Lower leg skin (tissue), 3 donors: ENCODE results near the gene DNAH10.

ENCODE experiments used
- POLR2A ChIP-seq, 2 donors: fragments of 450-650 bp; IDR thresholded peaks; one replicate each; pipeline ENCODE4 v1.6.1; 2016 to 2017; ENCODE audit warnings: antibody characterized with exemption in 2 of 2, mild to moderate bottlenecking in 1 of 2, moderate library complexity in 1 of 2
- TF ChIP-seq, protein P1 (sequence below), 3 donors: fragments of 450-650 bp; IDR thresholded peaks; one replicate each; pipeline ENCODE4 v1.5.1; 2016; ENCODE audit warnings: antibody characterized with exemption in 3 of 3, mild to moderate bottlenecking in 3 of 3, moderate library complexity in 2 of 3

DNA sequence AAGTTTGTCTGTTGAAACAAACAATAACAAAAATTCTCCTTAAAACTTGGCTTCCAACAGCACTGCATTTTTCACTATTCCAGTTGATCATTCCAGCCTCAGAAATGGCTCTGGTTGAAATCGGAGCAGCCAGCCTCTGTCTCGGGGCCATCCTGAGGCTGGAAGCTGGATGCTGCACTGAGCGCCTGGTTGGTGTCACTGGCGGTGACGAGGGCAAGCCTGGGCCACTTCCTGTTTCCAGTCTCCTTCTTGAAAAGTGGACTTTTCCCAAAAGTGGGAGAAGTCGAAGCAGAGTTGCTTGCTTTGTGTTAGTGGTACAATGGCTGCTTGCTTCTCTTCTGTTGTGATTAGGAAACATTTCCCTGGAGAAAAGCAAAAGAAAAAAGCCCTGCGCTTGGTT, 161.8 kb downstream of the DNAH10 start:
- TF ChIP-seq, protein P1, sequence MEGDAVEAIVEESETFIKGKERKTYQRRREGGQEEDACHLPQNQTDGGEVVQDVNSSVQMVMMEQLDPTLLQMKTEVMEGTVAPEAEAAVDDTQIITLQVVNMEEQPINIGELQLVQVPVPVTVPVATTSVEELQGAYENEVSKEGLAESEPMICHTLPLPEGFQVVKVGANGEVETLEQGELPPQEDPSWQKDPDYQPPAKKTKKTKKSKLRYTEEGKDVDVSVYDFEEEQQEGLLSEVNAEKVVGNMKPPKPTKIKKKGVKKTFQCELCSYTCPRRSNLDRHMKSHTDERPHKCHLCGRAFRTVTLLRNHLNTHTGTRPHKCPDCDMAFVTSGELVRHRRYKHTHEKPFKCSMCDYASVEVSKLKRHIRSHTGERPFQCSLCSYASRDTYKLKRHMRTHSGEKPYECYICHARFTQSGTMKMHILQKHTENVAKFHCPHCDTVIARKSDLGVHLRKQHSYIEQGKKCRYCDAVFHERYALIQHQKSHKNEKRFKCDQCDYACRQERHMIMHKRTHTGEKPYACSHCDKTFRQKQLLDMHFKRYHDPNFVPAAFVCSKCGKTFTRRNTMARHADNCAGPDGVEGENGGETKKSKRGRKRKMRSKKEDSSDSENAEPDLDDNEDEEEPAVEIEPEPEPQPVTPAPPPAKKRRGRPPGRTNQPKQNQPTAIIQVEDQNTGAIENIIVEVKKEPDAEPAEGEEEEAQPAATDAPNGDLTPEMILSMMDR (IDR thresholded peaks at IDR 0.05) = no peak
- no peak for TF ChIP-seq POLR2A (IDR thresholded peaks at IDR 0.05)
